RWPE2 (cell line): ENCODE measurements around the gene PPP1R37.

Experiments
- ATAC-seq: fragments of 200-7000 bp; cut with Tn5 transposase; 3 replicates; pipeline ENCODE4 v1.9.1; 2021; ENCODE audit warnings: low read depth
- DNase-seq: peaks from one replicate; pipeline ENCODE4 v3.0.0-alpha.2; 2020; ENCODE audit warnings: low spot score
- H3K27ac ChIP-seq: fragments of 450-650 bp; 2 replicates; pipeline ENCODE4 v1.5.1; 2017; ENCODE audit warnings: mild to moderate bottlenecking; ENCODE audit not compliant: poor library complexity, severe bottlenecking
- H3K27me3 ChIP-seq: fragments of 250-450 bp; sonication (Bioruptor Pico); 2 replicates; pipeline ENCODE4 v1.5.1; 2021; ENCODE audit warnings: mild to moderate bottlenecking, moderate library complexity; ENCODE audit not compliant: insufficient read depth, poor library complexity, severe bottlenecking
- H3K36me3 ChIP-seq: fragments of 250-450 bp; sonication (Bioruptor Pico); 2 replicates; pipeline ENCODE4 v1.5.1; 2020; ENCODE audit warnings: low read depth, mild to moderate bottlenecking, moderate library complexity
- H3K4me1 ChIP-seq: fragments of 250-450 bp; sonication (Bioruptor Pico); 2 replicates; pipeline ENCODE4 v1.5.1; 2021; ENCODE audit warnings: mild to moderate bottlenecking, moderate library complexity; ENCODE audit not compliant: insufficient read depth, poor library complexity, severe bottlenecking
- H3K4me3 ChIP-seq: fragments of 250-450 bp; sonication (Bioruptor Pico); 2 replicates; pipeline ENCODE4 v1.5.1; 2021; ENCODE audit warnings: mild to moderate bottlenecking, moderate library complexity; ENCODE audit not compliant: severe bottlenecking
- H3K9me3 ChIP-seq: fragments of 250-450 bp; sonication (Bioruptor Pico); 2 replicates; pipeline ENCODE4 v1.5.1; 2021; ENCODE audit warnings: mild to moderate bottlenecking, moderate library complexity; ENCODE audit not compliant: severe bottlenecking
- TF ChIP-seq, protein P1 (sequence below): fragments of 450-650 bp; IDR thresholded peaks from one replicate; pipeline ENCODE4 v1.5.1; 2017; ENCODE audit warnings: mild to moderate bottlenecking, moderate library complexity; ENCODE audit not compliant: poor library complexity, severe bottlenecking

Gene PPP1R37

DNA sequence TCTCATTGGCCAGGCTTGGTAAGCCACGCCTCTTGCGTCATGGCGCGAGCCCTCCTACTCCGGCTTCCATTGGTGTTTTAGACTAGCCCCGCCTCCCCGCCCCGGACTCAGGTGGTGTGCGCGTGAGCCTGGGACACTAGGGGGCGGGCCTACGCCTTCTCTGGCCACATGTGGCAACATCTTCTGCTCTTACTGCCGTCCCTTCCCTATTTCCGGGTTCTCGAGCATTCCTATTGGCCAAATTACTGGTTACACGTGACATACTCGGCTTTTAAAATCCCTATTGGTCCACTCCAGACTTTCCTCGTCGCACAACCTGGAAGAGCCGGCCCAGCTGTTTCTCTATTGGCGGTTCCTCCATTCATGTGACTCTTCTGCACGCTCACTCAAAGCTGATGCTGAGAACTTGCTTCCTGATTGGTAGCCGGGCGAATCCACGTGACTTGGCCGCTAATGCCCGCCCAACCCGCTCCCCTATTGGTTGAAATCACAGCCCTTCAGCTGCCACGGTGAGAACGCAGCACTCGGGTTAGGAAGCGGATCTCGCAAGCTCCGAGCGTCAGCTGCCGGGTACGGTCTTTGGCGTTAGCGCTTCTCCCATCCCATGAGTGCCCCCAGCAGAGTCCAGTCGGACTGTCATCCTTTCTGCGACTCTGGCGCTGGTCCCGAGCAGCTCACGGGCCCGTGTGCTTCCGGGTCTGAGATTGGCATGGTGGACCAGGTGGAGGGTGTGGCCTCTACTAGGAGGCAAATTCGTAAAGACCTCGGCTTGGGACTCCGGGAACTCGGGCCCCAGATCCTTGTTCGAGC lies 85.5 kb downstream of the PPP1R37 start, which contains the start of gene BLOC1S3:
BLOC1S3 (plus strand) TSS at position 523 of the 810 bp plus-strand sequence. CDS start 513 bp downstream, outside the sequence.
- peak; percentile 85 for ATAC-seq
- no peaks in the 10 kb centered on the region for H3K36me3 ChIP-seq
- H3K9me3 ChIP-seq = no peaks in the 10 kb centered on the region
- no peaks in the 10 kb centered on the region for H3K27me3 ChIP-seq
- TF ChIP-seq, protein P1, sequence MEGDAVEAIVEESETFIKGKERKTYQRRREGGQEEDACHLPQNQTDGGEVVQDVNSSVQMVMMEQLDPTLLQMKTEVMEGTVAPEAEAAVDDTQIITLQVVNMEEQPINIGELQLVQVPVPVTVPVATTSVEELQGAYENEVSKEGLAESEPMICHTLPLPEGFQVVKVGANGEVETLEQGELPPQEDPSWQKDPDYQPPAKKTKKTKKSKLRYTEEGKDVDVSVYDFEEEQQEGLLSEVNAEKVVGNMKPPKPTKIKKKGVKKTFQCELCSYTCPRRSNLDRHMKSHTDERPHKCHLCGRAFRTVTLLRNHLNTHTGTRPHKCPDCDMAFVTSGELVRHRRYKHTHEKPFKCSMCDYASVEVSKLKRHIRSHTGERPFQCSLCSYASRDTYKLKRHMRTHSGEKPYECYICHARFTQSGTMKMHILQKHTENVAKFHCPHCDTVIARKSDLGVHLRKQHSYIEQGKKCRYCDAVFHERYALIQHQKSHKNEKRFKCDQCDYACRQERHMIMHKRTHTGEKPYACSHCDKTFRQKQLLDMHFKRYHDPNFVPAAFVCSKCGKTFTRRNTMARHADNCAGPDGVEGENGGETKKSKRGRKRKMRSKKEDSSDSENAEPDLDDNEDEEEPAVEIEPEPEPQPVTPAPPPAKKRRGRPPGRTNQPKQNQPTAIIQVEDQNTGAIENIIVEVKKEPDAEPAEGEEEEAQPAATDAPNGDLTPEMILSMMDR = peak; percentile 38
- peak within 1 kb of the TSS; percentile 61 for H3K4me3 ChIP-seq
- H3K27ac ChIP-seq = peak within 1 kb of the TSS; percentile 67
- DNase-seq = peak; percentile 99
- H3K4me1 ChIP-seq = peaks cover 6% of the 10 kb centered on the region

DNA sequence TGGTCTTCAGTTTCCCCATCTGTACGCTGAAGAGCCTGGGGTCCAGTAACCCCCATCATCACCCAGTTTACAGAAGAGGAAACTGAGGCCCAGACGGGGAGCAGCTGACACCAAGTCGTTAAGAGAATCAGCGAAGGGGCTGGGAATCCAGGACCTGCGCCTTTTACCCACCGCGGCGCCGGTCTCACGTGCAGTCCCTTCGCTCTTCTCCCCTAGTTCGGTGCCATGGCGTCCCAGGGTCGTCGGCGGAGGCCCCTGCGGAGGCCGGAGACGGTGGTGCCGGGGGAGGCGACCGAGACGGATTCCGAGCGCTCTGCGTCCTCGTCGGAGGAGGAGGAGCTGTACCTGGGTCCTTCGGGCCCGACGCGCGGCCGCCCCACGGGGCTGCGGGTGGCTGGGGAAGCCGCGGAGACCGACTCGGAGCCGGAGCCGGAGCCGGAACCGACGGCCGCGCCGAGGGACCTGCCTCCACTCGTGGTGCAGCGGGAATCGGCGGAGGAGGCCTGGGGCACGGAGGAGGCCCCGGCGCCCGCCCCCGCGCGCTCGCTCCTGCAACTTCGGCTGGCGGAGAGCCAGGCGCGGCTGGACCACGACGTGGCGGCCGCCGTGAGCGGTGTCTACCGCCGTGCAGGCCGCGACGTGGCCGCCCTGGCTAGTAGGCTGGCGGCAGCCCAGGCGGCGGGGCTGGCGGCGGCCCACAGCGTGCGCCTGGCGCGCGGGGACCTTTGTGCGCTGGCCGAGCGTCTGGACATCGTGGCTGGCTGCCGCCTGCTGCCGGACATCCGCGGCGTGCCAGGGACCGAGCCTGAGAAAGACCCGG lies 86.3 kb downstream of the PPP1R37 start:
- DNase-seq = no peak
- no peak for ATAC-seq
- Histone ChIP-seq H3K4me1 (peaks cover 6% of the 10 kb centered on the region), H3K9me3 (no peaks in the 10 kb centered on the region), H3K27ac (peak overlapping the region; percentile 67), H3K27me3 (no peaks in the 10 kb centered on the region), H3K4me3 (peak overlapping the region; percentile 61), H3K36me3 (no peaks in the 10 kb centered on the region)
- TF ChIP-seq, protein P1 = no peak

DNA sequence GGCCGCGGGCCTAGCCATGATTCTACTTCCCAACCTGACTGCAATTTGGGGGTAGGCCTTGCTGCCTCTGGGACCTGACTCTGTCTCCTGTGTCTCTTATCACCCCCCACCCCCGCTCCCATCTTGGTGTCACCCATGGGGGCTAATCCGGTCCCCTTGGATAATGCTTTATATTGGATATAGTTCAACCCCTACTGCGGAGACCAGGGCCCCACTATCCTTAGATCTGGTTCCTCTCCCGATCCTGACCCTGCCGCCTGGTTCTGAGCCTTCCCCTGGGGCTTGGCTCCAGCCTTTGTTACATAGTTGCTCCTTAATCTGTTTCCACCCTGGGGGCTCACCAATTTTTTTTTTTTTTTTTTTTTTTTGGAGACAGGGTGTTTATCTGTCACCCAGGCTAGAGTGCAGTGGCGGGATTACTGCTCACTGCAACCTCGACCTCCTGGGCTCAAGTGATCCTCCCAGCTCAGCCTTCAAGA lies 87.0 kb downstream of the PPP1R37 start:
- H3K9me3 ChIP-seq = no peaks in the 10 kb centered on the region
- no peaks in the 10 kb centered on the region for H3K27me3 ChIP-seq
- no peaks in the 10 kb centered on the region for H3K36me3 ChIP-seq
- TF ChIP-seq, protein P1 = no peak
- DNase-seq (no peak), ATAC-seq (no peak)
- H3K27ac ChIP-seq = peak overlapping the region; percentile 67
- H3K4me3 ChIP-seq = peak overlapping the region; percentile 61
- H3K4me1 ChIP-seq = peaks cover 6% of the 10 kb centered on the region

DNA sequence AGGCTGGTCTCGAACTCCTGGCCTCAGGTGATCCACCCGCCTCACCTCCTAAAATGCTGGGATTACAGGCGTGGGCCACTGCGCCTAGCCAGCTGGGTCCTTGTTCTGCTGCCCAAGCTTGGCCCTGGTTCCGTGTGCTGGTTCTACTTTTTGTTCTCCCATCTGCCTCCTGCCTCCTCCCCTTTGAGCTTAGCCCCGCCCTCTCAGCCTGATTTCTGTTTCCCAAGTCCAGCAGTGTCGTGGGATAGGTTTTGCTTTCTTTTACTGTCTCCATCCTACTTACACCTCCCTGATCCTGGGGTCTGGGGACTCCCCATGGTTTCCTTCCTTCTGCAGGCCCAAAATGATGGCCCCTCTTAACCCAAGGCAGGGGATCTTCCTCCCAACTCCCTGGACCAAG lies 88.0 kb downstream of the PPP1R37 start:
- Histone ChIP-seq H3K9me3 (no peaks in the 10 kb centered on the region), H3K4me1 (peaks cover 6% of the 10 kb centered on the region), H3K27ac (no peak overlapping the region), H3K4me3 (no peak overlapping the region), H3K27me3 (no peaks in the 10 kb centered on the region), H3K36me3 (no peaks in the 10 kb centered on the region)
- DNase-seq (no peak), ATAC-seq (no peak)
- TF ChIP-seq, protein P1 = no peak
